ENCODE results near the gene TFAP2D. TPM values are rescaled to one million over a fixed set of nuclear protein-coding genes. Genes with fewer than 3 reads are reported as not detected.

The TFAP2D gene
- total and polyA plus RNA-seq, 2 of the 4 experiments (the other 2 are of a cell fraction), result not detected

DNA sequence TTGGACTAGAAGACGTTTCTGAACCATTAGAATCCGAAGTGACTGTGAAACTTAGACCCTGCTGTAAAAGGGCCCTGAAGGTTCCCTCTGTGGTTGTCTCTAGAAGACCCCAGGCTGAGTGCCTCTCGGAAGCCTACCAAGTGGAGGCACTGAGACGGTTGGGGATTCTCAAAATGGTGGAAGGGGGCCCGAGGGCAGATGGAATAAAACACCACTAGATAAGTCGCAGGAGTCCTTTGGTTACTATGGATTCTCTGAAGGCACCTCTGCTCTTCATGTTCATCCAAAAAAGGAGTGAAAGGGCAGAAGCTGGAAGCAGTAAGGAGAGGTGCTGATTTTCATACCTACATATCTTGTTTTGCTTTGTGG is 4.0 kb upstream of the TFAP2D start:
- H4K91ac ChIP-seq (ENCODE audit: insufficient read depth, low read depth, low read length), result no peak overlapping the region
- POLR2A ChIA-PET (ENCODE audit: unreplicated experiment), result no interaction called here
- H3K4me2 ChIP-seq (ENCODE audit: low read depth, low read length), result no peak overlapping the region
- WGBS, 2 experiments (ENCODE audit: extremely low coverage in 2 of 2, insufficient read length in 1 of 2), result 0% methylated on average over 1 of the region's 6 CpGs; no CpG with 5 or more reads in 1 of the 2 experiments
- no peak overlapping the region for H3K9ac ChIP-seq (ENCODE audit: low read depth, low read length)
- no peak overlapping the region for H4K5ac ChIP-seq (ENCODE audit: low read depth, low read length)
- no peaks in the 10 kb centered on the region for H3K36me3 ChIP-seq (ENCODE audit: control insufficient read depth, insufficient read depth, low read length)
- no peak overlapping the region for H2AK5ac ChIP-seq (ENCODE audit: low read depth, low read length)
- no peaks in the 10 kb centered on the region for H4K20me1 ChIP-seq (ENCODE audit: insufficient read depth, low read length)
- no peaks in the 10 kb centered on the region for H3K4me1 ChIP-seq (ENCODE audit: control insufficient read depth, insufficient read depth, low read length)
- H3K18ac ChIP-seq (ENCODE audit: low read depth, low read length), result no peak overlapping the region
- H3K79me1 ChIP-seq (ENCODE audit: low read depth in 1 of 2, low read length in 2 of 2), result no peaks in the 10 kb centered on the region
- dilution Hi-C loops (cut with HindIII; ENCODE audit: low sequenced_read_pairs, unreplicated experiment), result no loop called here
- no peak overlapping the region for H2BK120ac ChIP-seq (ENCODE audit: low read depth, low read length)
- H3K56ac ChIP-seq (ENCODE audit: extremely low read depth, insufficient read depth, low read length), result no peak overlapping the region
- ATAC-seq (ENCODE audit: low read depth), result no peak
- in situ Hi-C loops (cut with MboI; ENCODE audit: low sequenced_read_pairs), result no loop called here
- BruUV-seq (replicated peaks), result no TSS peak
- no peak overlapping the region for H2BK15ac ChIP-seq (ENCODE audit: low read depth, low read length)
- no peak overlapping the region for H2AK9ac ChIP-seq (replicated peaks; ENCODE audit: low read depth, low read length, poor library complexity)
- H3K23ac ChIP-seq (ENCODE audit: low read depth, low read length), result no peak overlapping the region
- H3K14ac ChIP-seq (replicated peaks; ENCODE audit: low read depth, low read length), result no peak overlapping the region
- H2BK5ac ChIP-seq (ENCODE audit: low read depth, low read length, poor library complexity, severe bottlenecking), result no peak overlapping the region
- no peak overlapping the region for H2AFZ ChIP-seq (replicated peaks; ENCODE audit: low read length, poor library complexity)
- no peak overlapping the region for H4K8ac ChIP-seq (ENCODE audit: low read depth in 2 of 2, low read length in 2 of 2)
- no peak overlapping the region for H2BK20ac ChIP-seq (ENCODE audit: low read depth, low read length)
- no peaks in the 10 kb centered on the region for H3K9me3 ChIP-seq (ENCODE audit: control insufficient read depth, insufficient read depth, low read length)
- H3K4ac ChIP-seq (ENCODE audit: low read depth, low read length), result no peak overlapping the region
- H3K9me1 ChIP-seq (ENCODE audit: insufficient read depth, low read length), result no peaks in the 10 kb centered on the region
- intact Hi-C loops (cut with micrococcal nuclease), result no loop called here
- CTCF ChIA-PET, result no interaction called here
- H3K27ac ChIP-seq (ENCODE audit: insufficient read depth, low read length), result no peak overlapping the region
- H3K27me3 ChIP-seq (ENCODE audit: control insufficient read depth, insufficient read depth, low read length), result peaks cover 1% of the 10 kb centered on the region
- no peak overlapping the region for H3K4me3 ChIP-seq (ENCODE audit: insufficient read depth, low read depth, low read length)
- no peak for TF ChIP-seq CTCF (conservative IDR thresholded peaks at IDR 0.05; ENCODE audit: low read depth, low read length)
- no peak for DNase-seq
